GM12892 (cell line): ENCODE results near the gene DNAJC13.

ENCODE experiments used
- DNase-seq: peaks from one replicate; pipeline ENCODE4 v3.0.0; 2011; ENCODE audit not compliant: insufficient read length
- FAIRE-seq: peaks from 2 replicates; lab custom pipeline; 2011; peaks lifted over from hg19 to GRCh38; lab: Jason Lieb, UNC
- POLR2A ChIP-seq: IDR thresholded peaks from 2 replicates; pipeline ENCODE4 v1.6.1; 2011; ENCODE audit warnings: low read depth, low read length, control low read depth
- POLR2AphosphoS5 ChIP-seq: IDR thresholded peaks from 2 replicates; pipeline ENCODE4 v1.6.1; 2011; ENCODE audit warnings: low read depth, low read length, control low read depth

DNAJC13 gene

DNA sequence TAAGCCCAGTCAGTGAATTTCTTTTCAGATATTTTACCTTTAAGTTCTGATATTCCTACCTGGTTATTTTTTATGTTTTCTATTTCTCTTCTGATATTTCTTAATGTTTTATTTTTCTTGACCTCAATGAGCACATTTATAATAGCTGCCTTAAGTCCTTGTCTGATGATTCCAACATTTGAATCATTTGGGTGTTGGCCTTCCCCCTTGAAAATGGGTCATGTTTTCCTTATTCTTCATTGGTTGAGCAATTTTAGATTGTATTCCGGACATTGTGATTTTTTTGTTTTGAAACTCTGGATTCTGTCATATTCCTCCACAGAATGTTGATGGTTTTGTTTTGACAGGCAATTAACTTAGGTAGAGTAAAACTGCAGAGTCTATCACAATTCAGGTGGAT, 170.1 kb downstream of the DNAJC13 start:
- TF ChIP-seq POLR2AphosphoS5 (no peak), POLR2A (no peak)
- DNase-seq (no peak), FAIRE-seq (no peak)
